ENCODE measurements around the gene AP4S1. TPM values are rescaled to one million over a fixed set of nuclear protein-coding genes. Genes with fewer than 3 reads are reported as not detected.
"Not testable (repeated sequence)": the region's sequence is repeated elsewhere in the genome, so short reads cannot be mapped to it uniquely, and the experiment has no call there.

The AP4S1 gene
- total and polyA plus RNA-seq, 2 donors, result 7.2 to 19.6 TPM

DNA sequence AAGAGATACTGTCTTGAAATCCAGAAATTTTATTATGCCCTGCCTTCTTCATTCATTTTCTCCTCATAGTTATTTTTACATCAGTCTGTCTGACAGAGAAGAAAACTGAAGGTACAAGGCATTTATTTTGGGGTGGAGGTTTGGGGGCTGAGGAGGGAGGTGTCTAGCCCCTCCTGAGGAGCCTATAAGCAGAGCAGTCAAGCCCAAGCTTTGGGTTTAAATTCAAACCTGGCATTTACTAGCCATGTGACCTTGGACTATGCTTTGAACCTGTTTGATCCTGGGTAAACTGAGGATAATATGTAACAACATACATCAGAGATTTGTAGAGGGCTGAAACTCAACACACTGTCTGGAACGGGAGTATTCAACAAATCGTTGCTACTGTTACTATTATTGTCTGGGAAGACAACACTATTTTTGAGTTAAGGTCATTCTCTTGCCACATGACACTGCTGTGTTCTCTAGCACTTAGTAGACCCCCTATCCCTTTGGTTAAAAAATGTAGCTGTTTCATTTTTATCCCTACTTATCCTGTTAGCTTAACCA lies 66.8 kb downstream of the AP4S1 start:
- 82% methylated on average over 2 of the region's 2 CpGs for WGBS
- DNase-seq (ENCODE audit: extremely low spot score), result no peak
- H3K4me3 ChIP-seq (ENCODE audit: low read depth, low read length), result no peak overlapping the region
- H3K36me3 ChIP-seq (ENCODE audit: insufficient read depth), result no peaks in the 10 kb centered on the region
- no peaks in the 10 kb centered on the region for H3K4me1 ChIP-seq (ENCODE audit: insufficient read depth)
- H3K27ac ChIP-seq (ENCODE audit: low read depth), result no peak overlapping the region

DNA sequence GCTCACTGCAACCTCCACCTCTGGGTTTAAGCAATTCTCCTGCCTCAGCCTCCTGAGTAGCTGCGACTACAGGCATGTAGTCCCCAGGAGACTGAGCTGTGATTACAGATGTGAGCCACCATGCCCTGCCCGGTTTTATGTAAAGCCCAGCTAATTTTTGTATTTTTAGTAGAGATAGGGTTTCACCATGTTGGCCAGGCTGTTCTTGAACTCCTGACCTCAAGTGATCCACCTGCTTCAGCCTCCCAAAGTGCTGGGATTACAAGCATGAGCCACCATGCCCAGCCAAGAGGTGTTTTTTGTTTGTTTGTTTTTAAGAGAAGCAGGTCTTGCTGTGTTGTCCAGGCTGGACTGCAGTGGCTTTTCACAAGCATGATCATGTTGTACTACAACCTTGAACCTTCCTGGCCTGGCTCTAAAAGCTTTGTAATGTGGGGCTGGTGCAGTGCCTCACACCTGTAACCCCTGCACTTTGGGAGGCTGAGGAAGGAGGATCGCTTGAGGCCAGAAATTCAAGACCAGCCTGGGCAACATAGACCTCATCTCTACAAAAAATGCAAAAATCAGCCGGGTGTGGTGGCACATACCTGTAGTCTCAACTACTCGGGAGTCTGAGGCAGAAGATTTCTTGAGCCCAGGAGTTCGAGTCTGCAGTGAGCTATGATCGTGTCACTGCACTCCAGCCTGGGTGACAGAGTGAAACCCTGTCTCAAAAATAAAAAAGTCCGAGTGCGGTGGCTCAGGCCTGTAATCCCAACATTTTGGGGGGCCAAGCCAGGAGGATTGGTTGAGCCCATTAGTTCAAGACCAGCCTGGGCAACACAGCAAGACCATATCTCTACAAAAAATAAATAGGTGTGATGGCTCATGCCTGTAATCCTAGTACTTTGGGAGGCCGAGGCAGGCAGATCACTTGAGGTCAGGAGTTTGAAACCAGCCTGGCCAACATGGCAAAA lies 68.7 kb downstream of the AP4S1 start:
- DNase-seq (ENCODE audit: extremely low spot score); H3K4me1 ChIP-seq (ENCODE audit: insufficient read depth); H3K27ac ChIP-seq (ENCODE audit: low read depth); H3K4me3 ChIP-seq (ENCODE audit: low read depth, low read length); H3K36me3 ChIP-seq (ENCODE audit: insufficient read depth): not testable (repeated sequence)
- WGBS, result 95% methylated on average over 10 of the region's 10 CpGs

GRCh38 chr14:31095817-31096216 lies 70.4 kb downstream of the AP4S1 start:
- 97% methylated on average over 8 of the region's 8 CpGs for WGBS
- not testable (repeated sequence) for H3K4me3 ChIP-seq (ENCODE audit: low read depth, low read length); H3K36me3 ChIP-seq (ENCODE audit: insufficient read depth); H3K4me1 ChIP-seq (ENCODE audit: insufficient read depth); DNase-seq (ENCODE audit: extremely low spot score); H3K27ac ChIP-seq (ENCODE audit: low read depth)

GRCh38 chr14:31096255-31096654 lies 70.8 kb downstream of the AP4S1 start:
- H3K27ac ChIP-seq (ENCODE audit: low read depth), result no peak overlapping the region
- DNase-seq (ENCODE audit: extremely low spot score), result no peak
- H3K4me1 ChIP-seq (ENCODE audit: insufficient read depth), result no peaks in the 10 kb centered on the region
- peaks cover 3% of the 10 kb centered on the region for H3K36me3 ChIP-seq (ENCODE audit: insufficient read depth)
- 90% methylated on average over 6 of the region's 6 CpGs for WGBS
- H3K4me3 ChIP-seq (ENCODE audit: low read depth, low read length), result no peak overlapping the region

- Histone ChIP-seq H3K27ac (ENCODE audit: low read depth) (no peak overlapping the region), H3K36me3 (ENCODE audit: insufficient read depth) (peaks cover 3% of the 10 kb centered on the region), H3K4me3 (ENCODE audit: low read depth, low read length) (no peak overlapping the region), H3K4me1 (ENCODE audit: insufficient read depth) (no peaks in the 10 kb centered on the region)
- DNase-seq (ENCODE audit: extremely low spot score), result no peak
- 94% methylated on average over 1 of the region's 1 CpG for WGBS
Observed at GRCh38 chr14:31097081-31097480, 71.6 kb downstream of the AP4S1 start.

DNA sequence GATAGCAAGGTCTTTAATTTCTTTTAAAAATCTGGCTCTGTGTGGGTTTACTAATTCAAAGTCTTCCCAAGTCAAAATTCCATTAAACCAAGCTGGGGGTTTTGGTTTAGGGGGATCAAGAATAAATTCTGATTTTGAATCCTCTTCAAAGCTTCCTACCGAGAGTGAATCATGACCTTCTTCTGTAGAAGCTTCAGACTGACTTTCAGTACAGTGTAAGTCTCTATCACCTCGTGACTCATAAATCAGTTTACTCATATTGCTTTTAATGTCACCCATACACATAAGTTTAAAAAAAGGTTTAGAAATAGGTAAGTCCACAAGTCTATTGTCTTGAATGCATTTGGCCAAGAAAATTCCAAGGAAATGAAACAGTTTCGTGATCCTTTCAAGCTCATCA lies 81.3 kb downstream of the AP4S1 start:
- Histone ChIP-seq H3K4me3 (ENCODE audit: low read depth, low read length) (no peak overlapping the region), H3K27ac (ENCODE audit: low read depth) (no peak overlapping the region), H3K36me3 (ENCODE audit: insufficient read depth) (peaks cover 1% of the 10 kb centered on the region), H3K4me1 (ENCODE audit: insufficient read depth) (no peaks in the 10 kb centered on the region)
- 86% methylated on average over 3 of the region's 3 CpGs for WGBS
- DNase-seq (ENCODE audit: extremely low spot score), result no peak

DNA sequence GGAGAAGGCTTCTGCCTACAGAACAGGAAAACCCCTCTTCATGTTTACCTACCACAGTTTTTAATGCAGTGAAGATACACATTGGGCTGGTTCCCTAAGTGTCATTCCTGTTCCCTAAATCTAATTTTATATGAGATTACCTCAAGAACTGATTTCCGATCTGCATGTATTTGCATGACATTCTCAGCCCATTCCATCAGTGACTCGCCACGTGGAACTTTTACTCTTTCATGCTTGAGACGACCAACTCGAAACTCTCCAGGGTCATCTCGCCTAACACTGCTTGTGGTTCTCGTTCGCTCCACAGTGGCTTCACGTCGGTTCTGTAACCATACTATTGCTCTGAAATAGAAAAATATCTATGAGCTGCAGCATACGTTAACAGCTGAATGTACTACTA lies 83.8 kb downstream of the AP4S1 start:
- 93% methylated on average over 11 of the region's 11 CpGs for WGBS
- DNase-seq (ENCODE audit: extremely low spot score), result no peak
- no peak overlapping the region for H3K4me3 ChIP-seq (ENCODE audit: low read depth, low read length)
- H3K27ac ChIP-seq (ENCODE audit: low read depth), result no peak overlapping the region
- peaks cover 8% of the 10 kb centered on the region for H3K36me3 ChIP-seq (ENCODE audit: insufficient read depth)
- no peaks in the 10 kb centered on the region for H3K4me1 ChIP-seq (ENCODE audit: insufficient read depth)

DNA sequence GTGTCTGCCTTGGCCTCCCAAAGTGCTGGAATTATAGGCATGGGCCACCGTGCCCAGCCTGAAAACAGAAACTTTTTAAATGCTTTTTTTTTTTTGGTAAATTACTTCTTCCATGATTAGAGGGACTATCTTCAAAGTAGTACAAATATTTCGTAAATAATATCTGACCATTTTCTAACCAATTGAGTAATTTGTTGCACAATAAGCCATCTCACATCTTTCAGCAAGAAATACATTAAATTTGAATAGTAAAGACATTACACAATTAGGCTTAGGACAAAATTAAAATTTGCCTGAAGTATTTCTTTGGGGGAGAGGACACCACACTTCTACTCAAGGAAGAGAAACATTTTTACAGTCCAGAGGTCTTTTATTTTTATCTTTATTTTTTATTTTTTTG lies 85.4 kb downstream of the AP4S1 start:
- no peak for DNase-seq (ENCODE audit: extremely low spot score)
- H3K36me3 ChIP-seq (ENCODE audit: insufficient read depth), result peaks cover 8% of the 10 kb centered on the region
- H3K4me3 ChIP-seq (ENCODE audit: low read depth, low read length), result no peak overlapping the region
- WGBS, result 94% methylated on average over 2 of the region's 2 CpGs
- no peak overlapping the region for H3K27ac ChIP-seq (ENCODE audit: low read depth)
- H3K4me1 ChIP-seq (ENCODE audit: insufficient read depth), result no peaks in the 10 kb centered on the region

DNA sequence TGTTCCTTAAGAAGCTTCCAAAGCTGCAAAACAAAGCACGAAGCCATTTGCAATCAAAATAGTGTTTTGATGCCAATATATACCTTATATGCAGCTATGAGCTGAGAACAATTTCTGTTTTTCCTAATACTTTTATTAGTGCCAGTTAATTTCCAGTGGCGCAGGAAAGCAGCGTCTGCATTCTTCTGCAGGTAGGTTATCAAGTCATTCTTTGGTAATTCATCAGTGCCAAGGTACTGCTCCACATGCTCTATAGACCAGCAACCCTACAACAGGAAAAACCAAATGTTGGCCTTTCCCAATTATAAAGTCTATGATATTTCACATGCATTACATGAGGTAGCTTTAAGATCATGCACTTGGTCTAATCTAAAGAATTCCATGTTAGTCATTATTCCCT lies 88.3 kb downstream of the AP4S1 start:
- H3K36me3 ChIP-seq (ENCODE audit: insufficient read depth), result peaks cover 6% of the 10 kb centered on the region
- H3K4me3 ChIP-seq (ENCODE audit: low read depth, low read length), result no peak overlapping the region
- 96% methylated on average over 3 of the region's 3 CpGs for WGBS

DNA sequence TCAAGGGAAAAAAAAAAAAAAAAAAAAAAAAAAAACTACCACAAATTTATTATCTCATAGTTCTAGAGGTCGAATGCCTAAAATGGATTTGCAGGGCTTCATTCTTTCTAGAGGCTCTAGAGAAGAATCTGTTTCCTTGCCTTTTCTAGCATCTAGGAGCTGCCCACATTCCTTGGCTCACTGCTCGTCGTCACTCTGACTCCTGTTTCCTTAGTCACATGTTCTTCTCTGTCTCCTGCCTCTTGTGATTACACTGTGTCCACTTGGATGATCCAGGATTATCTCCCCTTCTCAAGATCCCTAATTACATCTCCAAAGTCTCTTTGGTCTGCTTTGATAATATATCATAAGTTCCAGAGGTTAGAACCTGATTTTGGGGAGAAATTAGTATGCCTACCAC lies 93.4 kb downstream of the AP4S1 start:
- 65% methylated on average over 3 of the region's 3 CpGs for WGBS

More for the DNA sequence above, 88.3 kb downstream of the AP4S1 start:
- H3K27ac ChIP-seq (ENCODE audit: low read depth), result no peak overlapping the region
- H3K4me1 ChIP-seq (ENCODE audit: insufficient read depth), result no peaks in the 10 kb centered on the region
- DNase-seq (ENCODE audit: extremely low spot score), result no peak

GRCh38 chr14:31122098-31122611 lies 96.7 kb downstream of the AP4S1 start:
- 76% methylated on average over 8 of the region's 8 CpGs for WGBS
- peaks cover 2% of the 10 kb centered on the region for H3K36me3 ChIP-seq (ENCODE audit: insufficient read depth)

More for the DNA sequence above, 93.4 kb downstream of the AP4S1 start:
- Histone ChIP-seq H3K4me3 (ENCODE audit: low read depth, low read length) (no peak overlapping the region), H3K4me1 (ENCODE audit: insufficient read depth) (no peaks in the 10 kb centered on the region), H3K36me3 (ENCODE audit: insufficient read depth) (peaks cover 2% of the 10 kb centered on the region), H3K27ac (ENCODE audit: low read depth) (no peak overlapping the region)
- DNase-seq (ENCODE audit: extremely low spot score), result no peak

DNA sequence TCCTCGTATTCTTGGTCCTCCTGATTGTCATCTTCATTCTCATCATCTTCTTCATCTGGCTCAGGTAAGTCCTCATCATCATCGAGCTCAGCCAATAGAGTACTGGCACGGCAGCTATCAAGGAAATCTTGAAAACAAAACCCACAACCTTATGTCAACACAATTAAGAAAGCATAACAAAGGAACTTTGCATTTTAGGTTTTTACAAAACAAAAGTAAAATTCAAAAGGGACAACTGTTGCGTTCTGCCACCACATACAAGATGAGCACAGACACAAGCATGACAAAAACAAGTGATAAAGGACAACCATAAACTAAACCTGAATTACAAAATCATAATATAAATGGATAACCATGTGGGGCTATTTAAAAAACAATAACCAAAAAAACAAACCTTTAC lies 97.5 kb downstream of the AP4S1 start:
- no peaks in the 10 kb centered on the region for H3K4me1 ChIP-seq (ENCODE audit: insufficient read depth)
- H3K4me3 ChIP-seq (ENCODE audit: low read depth, low read length), result no peak overlapping the region
- peaks cover 2% of the 10 kb centered on the region for H3K36me3 ChIP-seq (ENCODE audit: insufficient read depth)
- DNase-seq (ENCODE audit: extremely low spot score), result no peak
- no peak overlapping the region for H3K27ac ChIP-seq (ENCODE audit: low read depth)
- 84% methylated on average over 4 of the region's 4 CpGs for WGBS

More at GRCh38 chr14:31122098-31122611, 96.7 kb downstream of the AP4S1 start:
- no peak overlapping the region for H3K4me3 ChIP-seq (ENCODE audit: low read depth, low read length)
- no peak overlapping the region for H3K27ac ChIP-seq (ENCODE audit: low read depth)
- H3K4me1 ChIP-seq (ENCODE audit: insufficient read depth), result no peaks in the 10 kb centered on the region
- DNase-seq (ENCODE audit: extremely low spot score), result no peak

DNA sequence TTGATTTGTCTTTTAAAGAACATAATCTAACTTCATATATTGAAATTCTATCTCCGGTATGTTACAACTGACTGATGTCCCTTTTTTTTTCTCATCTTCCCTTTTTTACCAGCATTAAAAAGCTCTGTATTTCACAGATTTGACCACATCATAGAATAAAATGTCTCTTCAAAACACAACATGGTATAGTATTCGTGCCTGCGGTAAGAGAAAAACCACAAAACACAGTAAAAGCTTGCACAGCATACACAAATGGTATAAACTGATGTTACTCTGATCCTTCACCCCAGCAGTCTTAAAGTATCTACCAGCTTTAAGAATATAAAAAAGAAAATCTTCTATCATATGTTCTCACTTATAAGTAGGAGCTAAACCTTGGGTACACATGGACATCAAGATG lies 98.7 kb downstream of the AP4S1 start:
- Histone ChIP-seq H3K4me1 (ENCODE audit: insufficient read depth) (no peaks in the 10 kb centered on the region), H3K27ac (ENCODE audit: low read depth) (no peak overlapping the region), H3K4me3 (ENCODE audit: low read depth, low read length) (no peak overlapping the region), H3K36me3 (ENCODE audit: insufficient read depth) (no peaks in the 10 kb centered on the region)
- no peak for DNase-seq (ENCODE audit: extremely low spot score)
- 92% methylated on average over 3 of the region's 3 CpGs for WGBS

- Histone ChIP-seq H3K36me3 (ENCODE audit: insufficient read depth) (no peaks in the 10 kb centered on the region), H3K27ac (ENCODE audit: low read depth) (no peak overlapping the region), H3K4me3 (ENCODE audit: low read depth, low read length) (no peak overlapping the region), H3K4me1 (ENCODE audit: insufficient read depth) (no peaks in the 10 kb centered on the region)
- DNase-seq (ENCODE audit: extremely low spot score), result no peak
- WGBS, result 81% methylated on average over 6 of the region's 6 CpGs
Observed at GRCh38 chr14:31125231-31125630, 99.8 kb downstream of the AP4S1 start.
